SU-DHL-6 (cell line): ENCODE data around the gene LRRC4C.
"Not testable (repeated sequence)": the region's sequence is repeated elsewhere in the genome, so short reads cannot be mapped to it uniquely, and the experiment has no call there.

Experiments
- H2AFZ ChIP-seq: fragments of 200-600 bp; sonication (generic); 2 replicates; pipeline ENCODE4 v1.6.1; 2014; ENCODE audit warnings: low read depth, mild to moderate bottlenecking, moderate library complexity, mixed read lengths, antibody characterized with exemption, low read length; ENCODE audit not compliant: severe bottlenecking
- H3F3A ChIP-seq: fragments of 200-600 bp; shearing (Covaris generic); 2 replicates; pipeline ENCODE4 v1.6.0; 2016; ENCODE audit warnings: antibody characterized with exemption, mild to moderate bottlenecking; ENCODE audit not compliant: insufficient read depth
- H3K27ac ChIP-seq: fragments of 200-600 bp; sonication (generic); 2 replicates; pipeline ENCODE4 v1.5.1; 2016; ENCODE audit warnings: low read depth, mild to moderate bottlenecking, low read length, moderate library complexity, mixed read lengths
- H3K27me3 ChIP-seq: fragments of 200-600 bp; sonication (generic), shearing (Covaris generic); 2 replicates; pipeline ENCODE4 v1.6.0; 2014; ENCODE audit warnings: mild to moderate bottlenecking, low read length
- H3K36me3 ChIP-seq: fragments of 200-600 bp; sonication (generic); 2 replicates; pipeline ENCODE4 v1.6.1; 2014; ENCODE audit warnings: mild to moderate bottlenecking, low read length, mixed read lengths
- H3K4me2 ChIP-seq: fragments of 300-600, 200-600 bp; shearing (Covaris generic), sonication (generic); 2 replicates; pipeline ENCODE4 v1.6.0; 2014; ENCODE audit warnings: low read length, low read depth, mild to moderate bottlenecking; ENCODE audit not compliant: poor library complexity, severe bottlenecking
- H3K4me3 ChIP-seq: fragments of 200-600 bp; sonication (generic); 2 replicates; pipeline ENCODE4 v1.5.1; 2014; ENCODE audit warnings: antibody characterized with exemption, low read length, mild to moderate bottlenecking, mixed read lengths; ENCODE audit not compliant: insufficient read depth, poor library complexity, severe bottlenecking
- H3K79me2 ChIP-seq: fragments of 200-600 bp; sonication (generic); 2 replicates; pipeline ENCODE4 v1.6.1; 2014; ENCODE audit warnings: mild to moderate bottlenecking, low read length, moderate library complexity; ENCODE audit not compliant: insufficient read depth
- H3K9ac ChIP-seq: fragments of 200-600 bp; sonication (generic); 2 replicates; pipeline ENCODE4 v1.7.0; 2014; ENCODE audit warnings: mild to moderate bottlenecking, low read length
- H3K9me2 ChIP-seq: fragments of 200-600 bp; sonication (generic); replicated peaks from 2 replicates; pipeline ENCODE4 v1.6.1; 2014; ENCODE audit warnings: low read length; ENCODE audit not compliant: insufficient read depth
- H3K9me3 ChIP-seq: fragments of 200-600 bp; sonication (generic); 2 replicates; pipeline ENCODE4 v1.6.1; 2014; ENCODE audit warnings: low read length, mixed read lengths; ENCODE audit not compliant: insufficient read depth
- H4K20me1 ChIP-seq: fragments of 200-600 bp; sonication (generic); 2 replicates; pipeline ENCODE4 v1.6.1; 2014; ENCODE audit warnings: low read depth, mild to moderate bottlenecking, antibody characterized with exemption, low read length, moderate library complexity, mixed read lengths
- EZH2phosphoT487 ChIP-seq: fragments of 200-600 bp; sonication (generic), shearing (Covaris generic); conservative IDR thresholded peaks from 2 replicates; pipeline ENCODE4 v1.6.1; 2018; ENCODE audit warnings: mild to moderate bottlenecking, antibody characterized with exemption, low read length, moderate library complexity, mixed read lengths
- TF ChIP-seq, protein P1 (sequence below): fragments of 200-600 bp; sonication (generic); IDR thresholded peaks from one replicate; pipeline ENCODE4 v1.5.1; 2017; ENCODE audit warnings: antibody characterized with exemption, mild to moderate bottlenecking, low read length, moderate library complexity; ENCODE audit not compliant: insufficient read depth, poor library complexity, severe bottlenecking

The LRRC4C gene

GRCh38 chr11:41031551-41032060 lies 427.8 kb downstream of the LRRC4C start:
- H3K9me2 ChIP-seq: no peaks in the 10 kb centered on the region
- no peak overlapping the region for H3K4me3 ChIP-seq
- H3K36me3 ChIP-seq: no peaks in the 10 kb centered on the region
- H3K4me2 ChIP-seq: no peak overlapping the region
- no peaks in the 10 kb centered on the region for H3K79me2 ChIP-seq
- H3F3A ChIP-seq: no peaks in the 10 kb centered on the region
- no peak overlapping the region for H3K9ac ChIP-seq
- H3K9me3 ChIP-seq: no peaks in the 10 kb centered on the region
- H2AFZ ChIP-seq: no peak overlapping the region
- no peaks in the 10 kb centered on the region for H4K20me1 ChIP-seq
- H3K27ac ChIP-seq: no peak overlapping the region
- H3K27me3 ChIP-seq: no peaks in the 10 kb centered on the region
- no peak for TF ChIP-seq EZH2phosphoT487
- TF ChIP-seq, protein P1, sequence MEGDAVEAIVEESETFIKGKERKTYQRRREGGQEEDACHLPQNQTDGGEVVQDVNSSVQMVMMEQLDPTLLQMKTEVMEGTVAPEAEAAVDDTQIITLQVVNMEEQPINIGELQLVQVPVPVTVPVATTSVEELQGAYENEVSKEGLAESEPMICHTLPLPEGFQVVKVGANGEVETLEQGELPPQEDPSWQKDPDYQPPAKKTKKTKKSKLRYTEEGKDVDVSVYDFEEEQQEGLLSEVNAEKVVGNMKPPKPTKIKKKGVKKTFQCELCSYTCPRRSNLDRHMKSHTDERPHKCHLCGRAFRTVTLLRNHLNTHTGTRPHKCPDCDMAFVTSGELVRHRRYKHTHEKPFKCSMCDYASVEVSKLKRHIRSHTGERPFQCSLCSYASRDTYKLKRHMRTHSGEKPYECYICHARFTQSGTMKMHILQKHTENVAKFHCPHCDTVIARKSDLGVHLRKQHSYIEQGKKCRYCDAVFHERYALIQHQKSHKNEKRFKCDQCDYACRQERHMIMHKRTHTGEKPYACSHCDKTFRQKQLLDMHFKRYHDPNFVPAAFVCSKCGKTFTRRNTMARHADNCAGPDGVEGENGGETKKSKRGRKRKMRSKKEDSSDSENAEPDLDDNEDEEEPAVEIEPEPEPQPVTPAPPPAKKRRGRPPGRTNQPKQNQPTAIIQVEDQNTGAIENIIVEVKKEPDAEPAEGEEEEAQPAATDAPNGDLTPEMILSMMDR: no peak

- H3K9me3 ChIP-seq: no peaks in the 10 kb centered on the region
- H3K9me2 ChIP-seq: no peaks in the 10 kb centered on the region
- no peak overlapping the region for H2AFZ ChIP-seq
- no peaks in the 10 kb centered on the region for H4K20me1 ChIP-seq
- no peaks in the 10 kb centered on the region for H3F3A ChIP-seq
- H3K79me2 ChIP-seq: no peaks in the 10 kb centered on the region
- no peak overlapping the region for H3K4me2 ChIP-seq
- H3K9ac ChIP-seq: no peak overlapping the region
- H3K36me3 ChIP-seq: no peaks in the 10 kb centered on the region
- H3K4me3 ChIP-seq: no peak overlapping the region
- H3K27ac ChIP-seq: no peak overlapping the region
- TF ChIP-seq EZH2phosphoT487: no peak
- TF ChIP-seq, protein P1: no peak
- H3K27me3 ChIP-seq: no peaks in the 10 kb centered on the region
Observed at GRCh38 chr11:41020259-41020658, 439.2 kb downstream of the LRRC4C start.

DNA sequence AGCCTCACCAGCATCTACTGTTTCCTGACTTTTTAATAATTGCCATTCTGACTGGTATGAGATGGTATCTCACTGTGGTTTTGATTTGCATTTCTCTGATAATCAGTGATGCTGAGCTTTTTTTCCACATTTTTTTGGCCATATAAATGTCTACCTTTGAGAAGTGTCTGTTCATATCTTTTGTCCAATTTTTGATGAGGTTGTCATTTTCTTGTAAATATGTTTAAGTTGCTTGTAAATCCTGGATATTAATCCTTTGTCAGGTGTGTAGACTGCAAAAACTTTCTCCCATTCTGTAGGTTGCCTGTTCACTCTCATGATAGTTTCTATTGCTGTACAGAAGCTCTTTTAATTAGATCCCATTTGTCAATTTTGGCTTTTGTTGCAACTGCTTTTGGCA lies 439.8 kb downstream of the LRRC4C start:
- not testable (repeated sequence) for H2AFZ ChIP-seq, H3K36me3 ChIP-seq, H3K27ac ChIP-seq, H3K4me3 ChIP-seq, H3K27me3 ChIP-seq, H3K9me2 ChIP-seq, H3K4me2 ChIP-seq, H4K20me1 ChIP-seq, H3K9ac ChIP-seq, H3K79me2 ChIP-seq, H3K9me3 ChIP-seq, H3F3A ChIP-seq

- H3K9me3 ChIP-seq: no peaks in the 10 kb centered on the region
- no peaks in the 10 kb centered on the region for H3K36me3 ChIP-seq
- H3K4me2 ChIP-seq: no peak overlapping the region
- no peak for TF ChIP-seq EZH2phosphoT487
- TF ChIP-seq, protein P1: no peak
- H3K27ac ChIP-seq: no peak overlapping the region
- H3K9ac ChIP-seq: no peak overlapping the region
- no peaks in the 10 kb centered on the region for H3K9me2 ChIP-seq
- no peak overlapping the region for H2AFZ ChIP-seq
- no peak overlapping the region for H3K4me3 ChIP-seq
- no peaks in the 10 kb centered on the region for H3K27me3 ChIP-seq
- H4K20me1 ChIP-seq: no peaks in the 10 kb centered on the region
- H3F3A ChIP-seq: no peaks in the 10 kb centered on the region
- no peaks in the 10 kb centered on the region for H3K79me2 ChIP-seq
Observed at GRCh38 chr11:41018224-41018623, 441.2 kb downstream of the LRRC4C start.
